GM21526 (cell line): ENCODE measurements around the gene ING5.
A peak's percentile ranks its signal among the peaks of the same experiment; 100 is the strongest.

Source experiments
- ATAC-seq: cut with Tn5 transposase; IDR thresholded peaks from one replicate; pipeline ENCODE4 v1.9.1; 2021; ENCODE audit warnings: moderate library complexity; ENCODE audit not compliant: unreplicated experiment, low FRiP score

The ING5 gene

GRCh38 chr2:241672243-241673188 is 29.3 kb upstream of the ING5 start:
- ATAC-seq: no peak

GRCh38 chr2:241673189-241673663 is 28.6 kb upstream of the ING5 start:
- no peak for ATAC-seq

GRCh38 chr2:241673797-241674725 is 27.8 kb upstream of the ING5 start:
- ATAC-seq: no peak

- ATAC-seq: no peak
Measured at GRCh38 chr2:241675885-241676284, 26.0 kb upstream of the ING5 start.

GRCh38 chr2:241676665-241677064 is 25.2 kb upstream of the ING5 start:
- no peak for ATAC-seq

- no peak for ATAC-seq
Measured at GRCh38 chr2:241677392-241677791, 24.4 kb upstream of the ING5 start.

- no peak for ATAC-seq
Measured at GRCh38 chr2:241678307-241678706, 23.5 kb upstream of the ING5 start.

- ATAC-seq: no peak
Measured at GRCh38 chr2:241678784-241679540, 22.9 kb upstream of the ING5 start.

GRCh38 chr2:241680044-241680443 is 21.8 kb upstream of the ING5 start:
- ATAC-seq: no peak

- no peak for ATAC-seq
Measured at GRCh38 chr2:241680827-241681599, 20.8 kb upstream of the ING5 start.

- peak; percentile 6 for ATAC-seq
Measured at GRCh38 chr2:241686324-241686649, 15.6 kb upstream of the ING5 start.

- peak; percentile 82 for ATAC-seq
Measured at GRCh38 chr2:241686650-241687425, 15.0 kb upstream of the ING5 start, which contains the start of gene DTYMK. Gene DTYMK (minus strand): TSS chr2:241686815. CDS start chr2:241686783, 32 bp downstream.

GRCh38 chr2:241689306-241689705 is 12.5 kb upstream of the ING5 start:
- no peak for ATAC-seq

GRCh38 chr2:241690202-241690717 is 11.6 kb upstream of the ING5 start:
- no peak for ATAC-seq

- ATAC-seq: no peak
Measured at GRCh38 chr2:241692448-241692847, 9.4 kb upstream of the ING5 start.

GRCh38 chr2:241695651-241696050 is 6.2 kb upstream of the ING5 start:
- no peak for ATAC-seq

- no peak for ATAC-seq
Measured at GRCh38 chr2:241701149-241701398, 765 bp upstream of the ING5 start.

- ATAC-seq: peak; percentile 61
Measured at GRCh38 chr2:241702155-241703031, 554 bp downstream of the ING5 start.
